Astrocyte of the spinal cord (primary cell): ENCODE results near the gene MN1.

Source experiments
- DNase-seq: peaks from one replicate; pipeline ENCODE4 v3.0.0; 2011; ENCODE audit warnings: low read depth, low spot score
- H3K4me3 ChIP-seq: 2 replicates; pipeline ENCODE4 v1.5.1; 2011; ENCODE audit warnings: low read depth, mild to moderate bottlenecking, low read length, moderate library complexity
- in situ Hi-C: cut with HindIII; loops from 2 replicates; pipeline ENCODE4 v1.10.0; 2017; ENCODE audit warnings: low sequenced_read_pairs
- TF ChIP-seq, protein P1 (sequence below): IDR thresholded peaks from 2 replicates; pipeline ENCODE4 v1.5.1; 2012; ENCODE audit warnings: low read depth, mild to moderate bottlenecking, low read length, inconsistent platforms

The MN1 gene

DNA sequence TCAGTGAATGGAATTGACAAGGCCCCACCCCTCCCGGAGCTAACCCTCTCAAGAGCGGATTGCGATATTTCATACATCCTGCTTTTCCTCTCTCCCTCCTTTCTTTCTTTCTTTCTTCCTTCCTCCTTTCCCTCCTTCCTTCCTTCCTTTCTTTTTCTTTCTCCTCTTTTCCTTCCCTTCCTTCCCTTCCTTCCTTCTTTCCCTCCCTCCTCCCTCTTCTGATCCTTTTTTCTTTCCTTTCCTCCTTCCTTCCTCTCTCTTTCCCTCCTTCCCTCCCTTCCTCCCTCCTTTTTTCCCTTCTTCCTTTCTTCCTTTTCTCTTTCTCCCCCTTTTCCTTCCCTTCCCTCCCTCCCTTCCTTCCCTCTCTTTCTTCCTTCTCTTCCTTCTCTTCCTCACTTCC, 15.0 kb upstream of the MN1 start:
- no peak overlapping the region for H3K4me3 ChIP-seq
- DNase-seq: no peak
- in situ Hi-C loops: no loop called here
- TF ChIP-seq, protein P1, sequence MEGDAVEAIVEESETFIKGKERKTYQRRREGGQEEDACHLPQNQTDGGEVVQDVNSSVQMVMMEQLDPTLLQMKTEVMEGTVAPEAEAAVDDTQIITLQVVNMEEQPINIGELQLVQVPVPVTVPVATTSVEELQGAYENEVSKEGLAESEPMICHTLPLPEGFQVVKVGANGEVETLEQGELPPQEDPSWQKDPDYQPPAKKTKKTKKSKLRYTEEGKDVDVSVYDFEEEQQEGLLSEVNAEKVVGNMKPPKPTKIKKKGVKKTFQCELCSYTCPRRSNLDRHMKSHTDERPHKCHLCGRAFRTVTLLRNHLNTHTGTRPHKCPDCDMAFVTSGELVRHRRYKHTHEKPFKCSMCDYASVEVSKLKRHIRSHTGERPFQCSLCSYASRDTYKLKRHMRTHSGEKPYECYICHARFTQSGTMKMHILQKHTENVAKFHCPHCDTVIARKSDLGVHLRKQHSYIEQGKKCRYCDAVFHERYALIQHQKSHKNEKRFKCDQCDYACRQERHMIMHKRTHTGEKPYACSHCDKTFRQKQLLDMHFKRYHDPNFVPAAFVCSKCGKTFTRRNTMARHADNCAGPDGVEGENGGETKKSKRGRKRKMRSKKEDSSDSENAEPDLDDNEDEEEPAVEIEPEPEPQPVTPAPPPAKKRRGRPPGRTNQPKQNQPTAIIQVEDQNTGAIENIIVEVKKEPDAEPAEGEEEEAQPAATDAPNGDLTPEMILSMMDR: no peak

DNA sequence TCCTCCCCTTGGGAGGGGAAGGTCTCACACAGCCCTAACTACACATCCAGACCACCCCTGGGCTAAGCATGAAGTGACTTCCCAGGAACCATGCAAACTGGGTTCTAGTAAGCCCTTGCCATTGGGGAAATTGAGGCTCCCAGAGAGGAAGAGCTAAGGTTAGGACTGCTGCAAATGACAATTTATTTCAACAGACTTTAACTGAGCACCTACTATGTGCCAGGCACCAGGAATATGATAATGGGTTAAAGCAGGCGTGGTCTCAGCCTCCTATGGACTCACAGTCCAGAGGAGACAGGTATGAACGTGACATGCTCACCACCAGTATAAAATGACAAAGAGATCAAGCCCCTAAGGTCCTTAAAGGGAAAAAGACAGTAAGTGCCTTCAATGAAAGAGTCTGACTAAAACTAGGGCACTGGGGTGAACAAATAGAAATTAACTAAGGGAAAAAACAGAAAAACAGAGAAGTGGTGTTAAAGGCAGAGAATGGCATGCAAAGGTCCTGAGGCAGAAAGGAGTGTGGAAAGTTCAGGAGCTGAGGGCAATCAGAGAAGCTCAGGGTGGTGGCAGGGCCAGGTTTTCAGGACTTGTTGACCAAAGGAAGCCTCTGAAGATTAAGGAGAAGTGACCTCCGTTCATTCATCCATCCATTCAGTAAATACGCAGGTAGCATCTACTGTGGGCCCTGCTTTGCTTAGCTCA, 14.4 kb upstream of the MN1 start:
- in situ Hi-C loops: no loop called here
- DNase-seq: no peak
- TF ChIP-seq, protein P1: no peak
- H3K4me3 ChIP-seq: no peak overlapping the region

DNA sequence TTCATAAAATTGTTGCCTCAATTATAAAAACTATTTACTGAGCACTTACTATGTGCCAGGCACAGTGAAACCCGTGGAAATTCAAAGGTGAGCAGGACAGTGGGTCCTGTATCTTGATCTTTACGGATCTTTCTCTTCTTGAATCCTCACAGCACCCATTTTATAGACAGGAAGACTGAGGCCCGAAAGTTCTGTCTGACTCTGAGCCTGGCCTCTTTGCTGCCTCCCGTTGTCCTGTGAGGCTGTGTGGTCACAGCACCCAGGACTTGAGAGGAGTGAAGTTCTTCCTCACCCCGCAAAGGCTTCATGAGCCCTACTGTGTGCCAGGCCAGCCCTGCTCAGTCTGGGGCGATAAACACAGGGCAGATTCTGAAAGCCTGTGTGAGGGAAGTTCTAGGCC, 13.4 kb upstream of the MN1 start:
- H3K4me3 ChIP-seq: no peak overlapping the region
- TF ChIP-seq, protein P1: no peak
- no peak for DNase-seq
- in situ Hi-C loops: no loop called here

DNA sequence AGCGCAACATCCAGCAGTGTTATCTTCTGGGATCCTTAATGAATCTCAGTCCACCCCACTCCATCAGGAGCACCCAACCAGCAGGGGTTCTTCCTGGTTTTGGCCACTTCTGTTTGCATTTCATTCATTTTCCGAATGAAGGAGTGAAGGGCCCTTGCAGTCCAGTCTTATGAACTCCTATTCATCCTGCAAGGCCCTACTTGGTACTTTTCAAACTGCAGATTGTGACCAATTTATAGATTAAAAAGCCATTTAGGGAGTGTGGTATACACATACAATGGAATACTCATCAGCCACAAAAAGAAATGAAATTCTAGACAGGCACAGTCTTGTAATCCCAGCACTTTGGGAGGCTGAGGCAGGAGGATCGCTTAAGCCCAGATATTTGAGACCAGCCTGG, 10.2 kb upstream of the MN1 start:
- no peak overlapping the region for H3K4me3 ChIP-seq
- no peak for DNase-seq
- TF ChIP-seq, protein P1: no peak
- in situ Hi-C loops: no loop called here

DNA sequence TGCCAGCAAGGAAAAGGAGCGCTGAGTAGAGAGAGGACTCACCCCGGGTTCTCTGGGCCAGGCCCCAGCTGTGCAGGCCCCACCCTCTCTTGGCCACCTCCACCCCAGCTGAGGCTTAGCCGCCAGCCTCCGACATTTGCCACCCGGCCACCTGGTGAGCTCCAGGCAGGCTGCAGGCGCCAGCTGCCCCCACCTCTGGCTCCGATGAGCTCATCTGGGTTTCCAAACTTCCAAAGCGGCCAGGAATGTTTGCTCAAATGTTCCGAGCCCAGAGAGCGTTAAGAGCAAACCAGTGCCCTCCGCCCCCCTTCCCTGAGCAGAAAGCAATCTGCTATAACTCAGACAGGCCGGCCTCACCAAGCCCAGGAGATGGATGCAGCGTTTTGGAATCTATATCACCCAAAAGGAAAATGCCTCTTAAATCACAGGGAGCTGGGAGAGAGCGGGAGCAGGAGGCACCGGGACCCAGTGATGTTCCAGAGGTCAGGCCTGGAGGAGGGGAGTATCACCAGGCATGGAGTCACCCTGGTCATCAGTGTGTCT, 9.1 kb upstream of the MN1 start:
- H3K4me3 ChIP-seq: no peak overlapping the region
- no peak for DNase-seq
- TF ChIP-seq, protein P1: no peak
- in situ Hi-C loops: no loop called here

DNA sequence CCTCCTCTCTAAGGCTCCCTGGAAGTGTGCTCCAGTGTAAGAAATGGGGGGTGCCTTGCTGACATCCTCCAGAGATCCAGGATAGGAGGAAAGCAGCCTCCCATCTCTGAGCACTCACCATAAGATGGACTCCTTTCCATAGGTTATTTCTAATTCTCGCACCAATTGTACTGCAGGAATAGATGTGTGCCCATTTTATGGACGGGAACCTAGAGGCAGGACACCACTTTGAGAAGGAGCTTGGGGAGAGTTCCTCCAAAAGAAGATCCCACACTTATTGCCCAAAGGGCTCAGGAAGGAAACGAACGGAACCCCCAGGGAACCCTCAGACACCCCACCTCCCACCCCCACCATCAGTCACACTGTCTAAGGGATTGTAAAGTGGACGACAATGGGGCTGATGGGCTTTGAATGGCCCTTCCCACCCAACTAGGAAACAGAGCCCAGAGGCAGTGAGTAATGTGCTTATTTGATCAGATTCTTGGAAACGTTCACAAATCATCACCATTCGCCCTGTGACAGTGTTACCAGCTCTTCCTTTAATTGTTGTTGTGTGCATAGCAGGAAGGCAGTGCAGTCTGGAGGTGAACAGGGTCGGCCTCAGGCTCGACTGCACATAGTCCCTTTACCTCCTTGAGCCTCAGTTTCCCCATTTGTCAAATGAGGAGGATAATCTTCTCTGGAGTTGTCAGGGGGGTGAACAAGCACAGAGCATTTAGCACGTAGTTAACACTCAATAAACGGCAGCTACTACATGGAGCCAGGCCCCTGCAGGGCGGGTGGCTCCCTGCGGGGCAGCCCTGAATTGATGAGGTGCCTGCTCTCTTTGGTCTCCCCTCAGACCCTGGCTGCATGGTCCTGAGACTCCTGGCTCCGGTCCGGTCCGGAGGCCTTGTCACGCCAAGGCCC, 8.4 kb upstream of the MN1 start:
- TF ChIP-seq, protein P1: no peak
- no peak overlapping the region for H3K4me3 ChIP-seq
- DNase-seq: no peak
- in situ Hi-C loops: no loop called here
